HG02623 (cell line): Measurements from ENCODE around the gene SLC6A12.
"Not testable (repeated sequence)": the region's sequence is repeated elsewhere in the genome, so short reads cannot be mapped to it uniquely, and the experiment has no call there.

Experiments
- ATAC-seq: cut with Tn5 transposase; IDR thresholded peaks from one replicate; pipeline ENCODE4 v1.9.1; 2021; ENCODE audit warnings: moderate library complexity; ENCODE audit not compliant: unreplicated experiment

The SLC6A12 gene

GRCh38 chr12:218728-219590, 5.0 kb upstream of the SLC6A12 start:
- no peak for ATAC-seq

- ATAC-seq, result no peak
Observed at GRCh38 chr12:218221-218620, 4.3 kb upstream of the SLC6A12 start.

- ATAC-seq, result not testable (repeated sequence)
Observed at GRCh38 chr12:217029-217428, 3.1 kb upstream of the SLC6A12 start.

- ATAC-seq, result no peak
Observed at GRCh38 chr12:215116-215515, 1.2 kb upstream of the SLC6A12 start.

- ATAC-seq, result no peak
Observed at GRCh38 chr12:213527-213932, 427 bp downstream of the SLC6A12 start.

GRCh38 chr12:212715-213526, 1.0 kb downstream of the SLC6A12 start:
- no peak for ATAC-seq

- ATAC-seq, result no peak
Observed at GRCh38 chr12:212415-212714, 1.6 kb downstream of the SLC6A12 start.

GRCh38 chr12:211639-212414, 2.1 kb downstream of the SLC6A12 start:
- ATAC-seq, result no peak

- no peak for ATAC-seq
Observed at GRCh38 chr12:211142-211465, 2.9 kb downstream of the SLC6A12 start.

- no peak for ATAC-seq
Observed at GRCh38 chr12:210277-211141, 3.4 kb downstream of the SLC6A12 start.

GRCh38 chr12:209851-210250, 4.1 kb downstream of the SLC6A12 start:
- ATAC-seq, result no peak

- no peak for ATAC-seq
Observed at GRCh38 chr12:209246-209645, 4.7 kb downstream of the SLC6A12 start.

GRCh38 chr12:208813-209212, 5.1 kb downstream of the SLC6A12 start:
- no peak for ATAC-seq

- ATAC-seq, result no peak
Observed at GRCh38 chr12:207804-208203, 6.2 kb downstream of the SLC6A12 start.

GRCh38 chr12:206746-207440, 7.1 kb downstream of the SLC6A12 start:
- ATAC-seq, result no peak

- ATAC-seq, result no peak
Observed at GRCh38 chr12:205026-205425, 8.9 kb downstream of the SLC6A12 start.

- no peak for ATAC-seq
Observed at GRCh38 chr12:204261-204678, 9.7 kb downstream of the SLC6A12 start.

GRCh38 chr12:203462-204260, 10.3 kb downstream of the SLC6A12 start:
- ATAC-seq, result no peak

- ATAC-seq, result no peak
Observed at GRCh38 chr12:203074-203461, 10.9 kb downstream of the SLC6A12 start.
